NCI-H128 (cell line): Measurements from ENCODE around the gene SETD3.

Experiments used
- DNase-seq: peaks from one replicate; lab custom pipeline; 2025; ENCODE audit not compliant: unreplicated experiment; lab: John Stamatoyannopoulos, UW

Gene SETD3

DNA sequence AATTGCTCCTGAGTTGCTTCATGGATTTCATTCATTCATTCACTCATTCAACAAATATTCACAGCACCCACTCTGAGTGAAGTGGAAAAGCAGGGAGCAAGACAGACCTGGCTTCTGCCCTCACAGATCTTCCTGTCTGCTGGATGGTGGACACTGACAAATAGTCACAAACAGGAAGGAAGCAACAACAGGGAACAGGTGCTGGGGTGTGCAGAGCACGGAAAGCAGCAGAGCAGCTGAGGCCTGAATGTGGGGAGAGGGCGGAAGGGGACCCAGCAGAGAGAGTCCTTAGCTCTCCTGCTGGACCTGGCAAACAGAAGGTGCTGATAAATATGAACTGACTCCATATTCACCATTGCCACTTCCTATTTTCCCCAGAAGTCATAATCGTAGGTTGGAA lies 54.4 kb downstream of the SETD3 start:
- no peak for DNase-seq

DNA sequence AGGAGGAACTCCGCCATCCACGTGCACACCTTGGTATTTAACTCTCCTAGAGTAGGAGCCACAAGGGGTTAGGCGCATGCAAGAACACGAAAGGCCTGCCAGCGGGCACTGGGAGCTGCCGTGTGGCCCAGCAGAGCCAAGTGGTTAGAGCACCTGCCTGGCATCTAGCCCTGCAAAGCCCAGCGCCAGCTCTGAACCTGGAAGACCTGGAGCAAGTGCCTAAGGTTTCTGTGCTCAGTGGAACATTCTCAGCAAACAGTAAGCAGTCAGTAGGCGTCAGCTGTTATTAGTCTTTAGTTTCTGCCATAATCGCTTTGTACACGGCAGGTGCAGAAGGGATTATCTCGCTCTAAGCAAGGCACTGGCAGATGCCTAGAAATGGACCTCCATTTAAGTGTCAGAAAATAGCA lies 55.4 kb downstream of the SETD3 start:
- DNase-seq = no peak

DNA sequence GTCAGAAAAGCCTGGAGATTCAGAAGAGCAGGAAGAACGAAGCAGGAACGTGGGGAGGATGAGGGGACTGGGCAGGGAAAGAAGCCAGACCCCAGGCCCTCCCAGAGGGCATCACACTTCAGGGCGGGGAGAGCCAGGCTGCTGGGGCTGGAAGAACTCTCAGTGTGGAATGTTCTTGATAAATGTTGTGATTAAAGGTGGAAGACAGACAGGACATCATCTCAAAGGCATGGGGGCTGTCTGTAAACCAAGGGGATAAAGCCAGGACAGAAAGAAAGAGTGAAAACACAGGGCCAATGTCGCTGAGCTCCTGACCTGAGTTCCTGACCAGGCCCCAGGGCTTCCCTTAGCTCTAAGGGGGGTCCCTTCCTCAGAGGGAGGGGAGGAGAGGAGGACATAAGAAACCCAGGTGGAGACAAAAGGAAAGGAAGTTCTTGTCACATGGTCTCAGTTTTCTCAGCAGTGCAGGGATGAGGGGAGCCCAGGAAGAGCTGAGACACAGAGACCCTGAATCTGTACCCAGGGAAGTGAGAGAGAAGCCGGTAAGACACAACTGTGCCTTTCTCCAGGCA lies 56.3 kb downstream of the SETD3 start:
- DNase-seq = no peak

DNA sequence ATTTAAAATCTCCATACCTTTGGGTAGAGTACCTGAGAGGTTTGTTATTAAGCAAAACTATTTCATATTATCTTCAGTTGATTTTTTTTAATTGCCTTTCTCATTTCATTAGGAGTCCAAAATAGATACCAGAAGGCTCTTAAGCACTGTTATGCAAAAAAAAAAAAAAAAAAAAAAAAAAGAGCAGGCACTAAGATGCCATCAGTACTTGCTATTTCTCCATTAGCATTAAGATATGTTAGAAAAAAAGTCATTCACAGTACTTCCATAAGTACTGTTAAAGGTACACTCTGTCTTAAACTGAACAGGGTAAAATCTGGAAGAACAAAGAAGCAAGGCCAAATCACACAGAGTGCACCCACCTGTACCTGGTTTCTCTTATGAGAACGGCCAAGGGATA lies 57.2 kb downstream of the SETD3 start:
- DNase-seq = no peak

DNA sequence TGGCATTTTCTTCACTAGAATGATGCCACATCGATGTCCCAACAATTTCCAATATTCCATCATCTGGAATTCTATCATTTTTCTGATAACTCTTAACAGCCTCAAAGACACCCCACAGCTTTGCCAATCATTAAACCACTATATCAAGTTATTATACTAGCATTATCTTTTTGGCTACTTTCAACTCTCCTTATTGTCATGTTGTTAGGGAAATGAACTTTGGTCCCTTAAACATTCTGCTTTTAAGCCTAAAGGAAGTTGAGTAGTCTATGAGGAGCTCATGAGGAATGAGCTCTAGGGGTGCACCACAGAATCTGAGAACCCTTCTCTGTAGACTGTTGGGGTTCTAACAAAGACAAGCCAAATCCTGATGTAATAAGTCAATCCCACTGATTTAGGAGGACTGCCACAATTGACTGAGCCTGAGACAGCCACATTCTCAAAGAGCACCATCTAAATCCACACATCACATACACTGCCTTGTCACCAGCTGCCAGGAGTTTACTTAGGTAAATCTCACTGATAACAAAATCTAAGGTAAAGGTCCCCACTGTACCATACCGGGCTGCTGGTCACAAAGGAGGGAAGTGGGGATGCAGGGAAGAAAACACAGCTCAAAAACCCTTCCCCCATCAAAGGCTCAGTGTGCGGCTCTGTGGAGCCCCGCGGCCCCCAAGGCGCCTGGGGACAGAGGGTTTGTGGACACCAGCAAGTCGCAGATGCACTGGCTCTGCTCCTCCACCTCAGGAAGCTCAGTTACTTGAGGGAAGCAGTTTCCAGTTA lies 58.2 kb downstream of the SETD3 start:
- no peak for DNase-seq

DNA sequence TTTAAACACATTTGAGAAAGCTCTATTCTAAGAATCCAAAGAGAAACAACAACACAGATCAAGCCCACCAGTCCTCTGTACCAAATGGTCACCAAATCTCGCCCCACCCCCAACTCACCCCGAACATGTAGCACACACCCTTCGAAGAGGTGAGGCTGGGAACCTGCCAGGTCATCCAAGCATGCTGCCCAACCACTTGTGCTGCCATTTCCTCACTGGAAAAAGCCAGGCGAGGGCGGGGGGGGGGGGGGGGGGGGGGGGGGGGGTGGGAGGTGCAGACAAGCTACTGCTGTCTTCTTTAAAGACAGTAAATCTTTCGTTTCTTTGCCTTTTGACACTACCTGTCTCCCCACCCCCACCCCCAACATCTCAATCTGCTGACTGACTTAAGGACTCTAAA lies 59.9 kb downstream of the SETD3 start:
- no peak for DNase-seq

DNA sequence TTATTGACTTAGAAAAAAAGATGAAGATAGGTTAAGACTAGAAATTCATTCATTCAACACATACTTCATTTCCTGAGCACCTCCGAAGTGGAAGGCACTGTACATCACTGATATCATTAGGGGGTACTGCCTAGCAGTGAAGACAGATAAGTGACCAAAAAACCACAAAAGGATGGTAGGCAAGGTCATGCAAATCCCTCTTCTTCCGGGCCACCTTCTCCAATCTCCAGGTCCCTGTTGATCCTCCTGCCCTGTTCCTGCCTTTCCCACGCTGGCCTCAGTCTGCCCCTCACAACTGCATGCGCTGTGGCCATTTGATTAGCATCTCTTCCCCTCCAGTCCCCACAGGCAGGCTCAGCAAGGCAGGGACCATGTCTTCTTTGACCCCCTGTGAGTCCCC lies 60.8 kb downstream of the SETD3 start:
- DNase-seq = no peak

DNA sequence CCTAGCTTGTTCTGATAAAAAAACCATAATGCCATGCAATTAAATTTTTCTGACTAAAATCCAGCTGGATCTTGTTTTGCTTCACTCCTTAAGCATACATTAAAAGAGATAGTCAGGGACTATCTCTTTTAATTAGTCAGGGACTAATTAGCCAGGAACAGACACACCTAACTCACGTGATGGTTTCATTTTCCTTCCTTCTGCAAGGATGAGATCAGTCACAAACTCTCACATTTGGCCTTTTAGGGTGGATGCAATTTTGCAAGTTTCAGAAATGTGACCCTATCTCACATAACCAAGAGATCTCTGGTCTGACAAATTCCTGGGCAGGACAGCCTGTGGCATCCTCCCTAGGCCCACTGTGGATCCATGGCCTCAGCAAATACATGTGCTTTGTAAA lies 62.4 kb downstream of the SETD3 start:
- DNase-seq = no peak

DNA sequence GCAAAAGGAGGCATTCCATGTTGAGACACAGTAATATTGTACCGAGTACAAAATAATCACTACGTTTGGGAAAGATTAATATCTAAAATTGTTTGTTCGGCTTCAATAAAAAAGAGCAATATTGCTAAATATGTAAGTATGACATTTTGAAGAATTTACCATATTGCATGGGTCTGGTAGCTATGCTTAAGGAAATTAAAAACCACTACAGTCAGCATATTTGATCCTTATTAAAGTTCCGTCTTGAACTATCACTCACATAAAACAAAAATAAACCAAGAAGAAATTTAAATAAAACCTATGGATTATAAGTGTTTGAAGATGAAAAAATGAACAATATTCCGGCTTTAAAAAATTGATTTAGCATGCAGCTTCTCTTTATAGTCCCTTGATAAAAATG lies 63.8 kb downstream of the SETD3 start:
- no peak for DNase-seq

DNA sequence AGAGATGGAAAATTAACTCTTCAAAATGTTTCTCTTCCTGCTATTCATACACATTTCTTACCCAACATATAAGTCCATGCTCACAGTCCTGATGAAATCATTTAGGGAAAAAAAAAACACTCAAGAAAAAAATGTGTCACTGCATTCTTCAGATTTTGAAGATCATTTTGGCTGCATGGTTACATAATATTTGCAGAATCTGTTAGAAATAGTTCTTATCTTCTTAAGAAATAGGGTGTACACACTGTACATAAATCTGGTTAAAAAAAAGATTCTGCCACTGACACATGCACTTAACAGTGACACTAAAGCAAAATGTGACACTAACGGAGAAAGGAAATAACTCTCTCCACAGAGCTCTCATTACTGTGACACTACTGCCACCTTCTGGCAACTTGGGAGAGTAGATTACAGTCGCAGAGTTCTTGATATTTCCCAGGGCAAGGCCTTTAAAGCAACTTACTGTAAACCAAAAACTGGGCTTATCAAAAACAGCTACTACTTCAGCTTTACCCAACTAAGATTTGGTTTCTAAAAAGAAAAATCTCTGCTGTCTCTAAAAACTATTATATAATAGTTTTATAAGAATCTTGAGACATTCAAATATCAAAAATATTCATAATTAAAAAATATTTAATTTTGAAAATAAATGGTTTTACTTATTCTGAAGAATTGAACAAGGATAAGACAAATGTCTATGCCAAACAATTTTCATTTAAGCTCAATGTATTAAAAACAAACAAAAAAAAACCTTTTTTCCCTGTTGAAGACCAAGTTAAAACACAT lies 65.0 kb downstream of the SETD3 start:
- DNase-seq = peak; percentile 96

DNA sequence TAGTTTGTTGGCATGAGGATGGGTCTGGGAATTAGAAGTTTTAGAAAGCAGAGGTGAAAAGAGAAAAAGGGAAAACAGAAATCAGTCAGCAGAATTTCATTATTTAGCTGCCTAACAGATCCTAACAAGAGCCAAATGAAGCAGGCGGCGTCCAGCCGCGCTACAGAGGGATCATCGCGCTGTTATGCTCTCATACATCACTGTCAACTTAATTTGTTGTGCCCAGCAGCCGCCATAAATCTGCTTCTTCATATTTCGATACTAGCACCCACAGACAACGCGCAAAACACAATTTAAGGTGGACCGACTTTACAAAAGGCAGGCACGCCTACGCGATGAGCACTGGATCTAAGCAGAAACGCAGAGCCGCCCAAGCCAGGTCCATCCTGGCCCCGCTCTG lies 66.7 kb downstream of the SETD3 start:
- DNase-seq = no peak

DNA sequence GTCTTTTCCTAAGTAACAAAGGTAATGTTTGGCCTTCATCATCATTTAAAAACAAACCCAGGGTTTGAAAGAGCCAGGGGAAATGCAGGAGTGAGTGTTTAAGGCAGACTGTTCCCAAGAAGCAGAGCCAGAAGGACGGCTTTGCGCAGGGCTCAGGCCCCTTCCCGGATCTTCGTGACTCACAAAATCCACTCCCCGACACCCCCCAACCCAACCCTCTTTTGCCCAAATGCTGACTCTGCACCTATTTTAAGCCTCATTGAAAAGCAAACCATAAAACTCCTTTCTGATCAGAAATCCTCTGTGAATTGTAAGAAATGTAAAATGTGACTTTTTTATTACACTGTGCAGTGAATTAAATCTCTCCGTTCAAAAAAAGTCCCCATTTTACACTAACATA lies 67.5 kb downstream of the SETD3 start:
- DNase-seq = no peak

DNA sequence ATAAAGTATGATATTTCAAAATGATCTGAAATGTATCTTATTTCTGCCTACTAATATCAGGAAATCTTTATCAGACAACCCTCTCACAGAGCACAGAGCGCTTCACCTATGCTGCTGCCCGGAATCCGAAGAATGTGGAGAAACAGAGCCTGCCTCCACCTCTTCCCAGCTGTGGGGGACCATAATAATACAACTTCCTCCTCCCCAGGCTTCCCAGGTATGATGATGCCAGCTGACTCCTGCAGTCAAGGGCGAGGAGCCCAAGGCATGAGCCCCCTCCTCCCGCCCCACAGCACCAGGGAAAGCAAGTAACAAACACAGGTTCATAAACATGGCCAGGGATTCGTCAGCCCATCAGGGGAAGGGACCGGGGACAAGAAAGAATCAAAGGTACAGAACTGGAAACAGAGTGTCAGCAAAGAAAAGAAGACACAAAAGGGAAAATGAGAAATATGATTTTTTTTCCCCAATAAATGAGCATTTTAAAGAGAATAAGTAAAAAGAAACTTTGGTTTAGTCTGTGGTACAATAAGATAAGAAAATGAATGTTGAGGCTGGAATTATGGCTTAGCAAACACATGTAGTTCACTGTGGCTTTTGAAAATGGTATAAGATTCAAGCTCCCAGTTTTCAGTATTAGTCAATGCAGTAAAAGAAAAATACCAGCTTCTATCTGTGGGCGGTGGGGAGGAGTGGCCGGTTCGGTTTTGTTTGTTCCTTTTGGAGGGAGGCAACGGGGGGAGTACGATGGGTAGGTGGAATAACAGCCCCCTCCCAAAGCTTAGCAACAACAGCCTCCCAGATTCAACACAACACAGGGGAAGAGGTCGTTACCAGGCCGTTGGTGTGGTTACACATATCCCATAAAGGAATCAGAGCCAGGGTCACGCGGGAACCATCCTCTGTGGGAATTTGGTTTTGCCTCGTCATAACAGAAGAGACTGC lies 68.3 kb downstream of the SETD3 start:
- no peak for DNase-seq

DNA sequence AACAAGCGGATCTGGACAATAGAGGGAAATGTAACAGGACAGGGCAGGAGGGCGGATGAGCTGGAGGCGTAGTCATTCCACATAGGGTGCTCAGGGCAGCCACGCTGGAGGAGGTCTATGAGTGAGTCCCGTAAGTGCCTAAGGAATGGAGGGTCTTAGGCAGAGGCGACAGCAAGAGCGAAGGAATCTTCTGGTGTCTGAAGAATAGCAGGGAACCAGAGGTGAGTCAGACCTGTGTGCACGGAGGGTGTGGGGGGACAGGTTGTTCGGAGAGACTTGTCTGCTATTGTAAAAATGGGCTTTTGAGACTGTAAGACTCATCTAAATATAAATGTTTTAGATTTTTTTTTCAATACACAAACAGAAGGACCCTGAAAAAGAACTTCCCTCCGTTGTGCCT lies 70.6 kb downstream of the SETD3 start:
- DNase-seq = no peak

DNA sequence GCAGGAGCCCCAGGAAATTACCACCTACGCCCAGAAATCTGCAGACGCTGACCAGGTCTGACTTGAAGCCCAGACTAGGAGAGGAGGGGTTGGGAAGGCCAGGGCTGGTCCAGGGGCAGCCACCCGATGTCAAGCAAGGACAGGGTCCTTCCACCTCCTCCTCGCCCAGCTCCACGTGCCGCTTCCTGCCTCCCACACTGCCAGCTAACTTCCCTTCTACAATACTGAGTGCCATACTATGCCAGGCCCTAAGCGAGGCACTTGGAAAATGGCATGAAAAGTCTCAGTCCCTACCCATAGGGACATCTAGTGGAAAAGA lies 71.7 kb downstream of the SETD3 start:
- no peak for DNase-seq

DNA sequence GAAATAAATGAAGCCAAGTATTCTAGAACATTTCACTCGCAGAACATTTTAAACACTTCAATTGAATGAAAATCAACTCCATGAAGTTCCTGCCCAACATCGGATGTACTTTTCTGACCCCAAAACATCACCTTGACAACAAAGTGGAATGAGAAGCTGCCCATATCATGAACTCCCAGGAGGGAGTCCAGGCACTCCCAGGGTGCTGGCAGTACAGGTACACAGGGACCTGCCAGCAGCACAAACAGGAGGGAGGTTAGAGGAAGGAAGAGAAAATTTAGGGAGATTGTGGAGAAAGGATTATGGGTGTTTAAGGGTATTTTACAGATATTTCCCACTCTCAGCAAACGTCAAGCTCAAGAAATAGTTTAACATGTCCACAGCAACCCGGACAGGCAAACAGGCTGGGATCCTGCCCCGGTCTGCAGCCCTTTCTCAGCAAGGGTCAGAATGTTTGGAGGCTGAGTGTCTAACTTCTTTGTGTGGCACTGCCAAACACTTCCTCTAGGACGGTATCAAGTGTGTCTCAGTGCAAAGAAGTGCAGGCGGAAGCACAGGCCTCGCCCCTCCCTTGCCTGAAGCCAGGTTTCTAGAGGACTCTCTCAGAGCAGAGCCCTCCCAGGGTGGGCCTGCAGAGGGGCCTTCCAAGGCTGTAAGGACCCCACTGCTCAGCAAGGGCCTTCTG lies 72.2 kb downstream of the SETD3 start:
- no peak for DNase-seq

DNA sequence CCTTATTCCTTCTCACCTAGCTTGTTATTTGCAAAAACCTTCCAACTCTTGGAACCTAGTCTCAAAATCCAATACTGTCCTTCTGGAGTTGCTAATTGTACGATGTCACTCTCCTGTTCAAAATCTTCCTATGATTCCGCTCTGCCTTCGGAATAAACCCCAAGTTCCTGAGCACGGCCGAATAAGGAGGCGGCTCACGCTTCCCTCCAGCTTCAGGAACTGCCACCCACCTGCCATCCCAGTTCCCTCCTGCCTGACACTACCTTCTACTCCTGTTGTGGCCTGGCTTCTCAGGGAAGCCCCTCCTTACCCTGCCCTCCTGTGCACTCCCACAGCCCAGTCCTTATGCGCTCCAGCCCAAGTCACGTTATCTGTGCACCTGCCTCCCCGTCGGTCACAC lies 73.2 kb downstream of the SETD3 start:
- no peak for DNase-seq

DNA sequence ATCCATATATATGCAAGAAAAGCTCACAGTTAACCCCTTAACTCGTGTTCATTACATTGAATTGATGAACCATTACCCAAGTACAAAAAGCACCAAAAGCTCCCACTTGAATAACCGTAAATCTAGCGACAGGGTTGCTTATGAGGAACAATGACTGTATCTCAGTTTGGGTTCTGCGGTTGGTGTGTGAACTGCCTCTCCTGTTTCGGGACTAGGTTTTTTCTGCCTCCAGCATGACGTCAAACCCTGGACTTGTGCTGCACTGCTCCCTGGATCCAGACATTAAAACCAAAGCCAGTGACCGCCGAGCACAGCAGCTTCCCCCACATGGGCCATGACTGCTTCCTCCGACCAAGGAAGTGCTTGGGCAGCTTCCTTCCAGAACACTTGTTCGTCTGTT lies 77.7 kb downstream of the SETD3 start:
- DNase-seq = no peak

DNA sequence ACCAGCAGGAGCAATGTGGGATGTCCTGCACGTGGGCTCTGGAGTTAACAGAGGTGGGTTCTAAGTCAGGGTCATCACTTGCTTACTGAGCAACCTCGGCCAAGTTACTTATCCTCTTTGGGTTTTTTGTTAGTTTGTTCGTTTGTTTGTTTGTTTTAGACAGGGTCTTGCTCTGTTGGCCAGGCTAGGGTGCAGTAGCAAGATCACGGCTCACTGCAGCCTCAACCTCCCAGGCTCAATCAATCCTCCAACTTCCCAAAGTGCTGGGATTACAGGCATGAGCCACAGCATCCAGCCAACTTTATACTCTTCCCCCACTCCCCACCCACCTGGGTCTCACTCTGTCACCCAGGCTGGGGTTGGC lies 78.4 kb downstream of the SETD3 start:
- DNase-seq = no peak

DNA sequence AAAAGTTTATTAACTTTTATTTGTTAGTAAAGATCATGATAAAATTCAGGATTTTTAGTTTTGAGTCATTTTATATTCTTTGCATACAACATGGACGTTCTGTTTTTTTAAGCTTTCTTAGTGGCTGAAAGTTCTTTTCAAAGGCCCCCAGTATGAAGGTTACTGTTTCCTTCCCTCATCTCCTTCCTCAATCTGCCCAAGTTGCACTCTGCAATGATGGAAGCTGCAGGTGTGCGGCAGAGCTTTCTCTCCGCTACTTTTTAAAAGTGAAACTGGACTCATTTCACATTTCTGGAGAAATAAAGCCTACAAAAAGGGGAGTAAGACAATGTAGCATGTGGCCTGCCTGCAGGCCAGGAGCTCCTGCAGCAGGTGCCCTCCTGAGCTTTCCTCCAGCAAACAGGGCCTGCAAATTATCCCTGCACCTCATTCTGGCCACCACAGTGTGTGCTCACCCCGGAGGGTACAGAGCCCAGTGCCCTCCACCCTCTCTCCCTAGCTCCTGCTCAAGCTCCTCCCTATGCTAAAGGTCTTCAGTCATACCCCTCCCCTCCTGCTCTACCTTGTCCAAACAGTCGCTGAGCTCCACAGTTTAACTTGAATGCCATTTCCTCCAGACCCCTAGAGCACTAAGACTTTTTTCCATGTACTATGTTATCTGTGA lies 78.9 kb downstream of the SETD3 start:
- no peak for DNase-seq
